BLaER1 (cell line): ENCODE measurements around the gene HAND1.

Experiments used
- H3K27ac ChIP-seq: shearing (Covaris generic); formaldehyde crosslinking; 2 replicates; pipeline ENCODE4 v1.8.1; 2022
- H3K27me3 ChIP-seq: shearing (Covaris generic); formaldehyde crosslinking; 2 replicates; pipeline ENCODE4 v1.8.1; 2022
- H3K36me3 ChIP-seq: shearing (Covaris generic); formaldehyde crosslinking; 2 replicates; pipeline ENCODE4 v1.8.1; 2022
- H3K4me1 ChIP-seq: shearing (Covaris generic); formaldehyde crosslinking; 2 replicates; pipeline ENCODE4 v1.8.1; 2022
- H3K4me2 ChIP-seq: shearing (Covaris generic); formaldehyde crosslinking; 2 replicates; pipeline ENCODE4 v1.8.1; 2022
- H3K4me3 ChIP-seq: shearing (Covaris generic); formaldehyde crosslinking; 2 replicates; pipeline ENCODE4 v1.8.1; 2022
- H3K9ac ChIP-seq: shearing (Covaris generic); formaldehyde crosslinking; 2 replicates; pipeline ENCODE4 v1.8.1; 2022
- H3K9me3 ChIP-seq: shearing (Covaris generic); formaldehyde crosslinking; 2 replicates; pipeline ENCODE4 v1.8.1; 2022
- H4K20me1 ChIP-seq: shearing (Covaris generic); formaldehyde crosslinking; 2 replicates; pipeline ENCODE4 v1.8.1; 2022
- Cebpa-rat ChIP-seq: shearing (Covaris generic); IDR thresholded peaks from 2 replicates; pipeline ENCODE4 v1.8.1; 2022

Gene HAND1

DNA sequence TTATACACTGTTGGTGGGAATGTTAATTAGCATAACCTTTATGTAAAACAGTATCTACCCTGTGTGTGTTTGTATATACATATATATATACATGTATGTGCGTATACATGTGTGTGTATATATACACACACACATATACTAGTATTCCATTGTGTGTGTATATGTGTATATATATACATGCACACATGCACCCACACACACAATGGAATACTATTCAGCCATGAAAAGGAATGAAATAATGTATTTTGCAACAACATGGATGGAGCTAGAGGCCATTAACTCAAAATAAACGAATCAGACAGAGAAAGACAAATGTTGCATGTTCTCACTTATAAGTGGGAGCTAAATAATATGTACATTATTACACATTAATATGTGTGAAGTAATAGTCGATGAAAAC lies 49.8 kb downstream of the HAND1 start:
- no peaks in the 10 kb centered on the region for H4K20me1 ChIP-seq
- no peaks in the 10 kb centered on the region for H3K4me1 ChIP-seq
- no peak overlapping the region for H3K4me2 ChIP-seq
- no peak overlapping the region for H3K27ac ChIP-seq
- H3K4me3 ChIP-seq, result no peak overlapping the region
- no peak overlapping the region for H3K9ac ChIP-seq
- no peak for TF ChIP-seq Cebpa-rat
- H3K36me3 ChIP-seq, result peaks cover 10% of the 10 kb centered on the region; the same call in 1 of the 2 replicates
- H3K9me3 ChIP-seq, result no peaks in the 10 kb centered on the region
- H3K27me3 ChIP-seq, result no peaks in the 10 kb centered on the region
